Fibroblast of peridontal ligament (primary cell): Measurements from ENCODE around the gene NPSR1.
"Not testable (repeated sequence)": the region's sequence is repeated elsewhere in the genome, so short reads cannot be mapped to it uniquely, and the experiment has no call there.

Experiments used
- DNase-seq: peaks from one replicate; pipeline ENCODE4 v3.0.0-alpha.2; 2010; ENCODE audit errors: extremely low read depth

The NPSR1 gene

DNA sequence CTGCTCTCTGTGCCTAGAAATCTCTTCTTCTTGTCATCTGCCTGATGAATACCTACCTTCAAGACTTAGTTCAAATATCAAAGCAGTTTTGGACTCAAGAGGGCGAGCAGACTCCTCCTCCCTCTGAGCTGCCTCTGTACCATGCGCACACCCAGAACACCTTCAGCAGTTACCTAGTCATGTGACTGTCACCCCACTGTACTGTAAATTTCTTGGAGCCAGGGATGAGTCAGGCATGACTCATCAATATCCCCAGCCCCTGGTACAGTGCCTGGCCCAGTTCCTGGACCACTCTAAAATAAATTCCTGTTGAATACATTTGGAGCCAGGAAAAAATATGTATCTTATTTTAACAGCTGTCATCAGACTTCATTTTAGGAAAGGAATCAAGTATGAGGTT lies 212.0 kb downstream of the NPSR1 start:
- DNase-seq = not testable (repeated sequence)

DNA sequence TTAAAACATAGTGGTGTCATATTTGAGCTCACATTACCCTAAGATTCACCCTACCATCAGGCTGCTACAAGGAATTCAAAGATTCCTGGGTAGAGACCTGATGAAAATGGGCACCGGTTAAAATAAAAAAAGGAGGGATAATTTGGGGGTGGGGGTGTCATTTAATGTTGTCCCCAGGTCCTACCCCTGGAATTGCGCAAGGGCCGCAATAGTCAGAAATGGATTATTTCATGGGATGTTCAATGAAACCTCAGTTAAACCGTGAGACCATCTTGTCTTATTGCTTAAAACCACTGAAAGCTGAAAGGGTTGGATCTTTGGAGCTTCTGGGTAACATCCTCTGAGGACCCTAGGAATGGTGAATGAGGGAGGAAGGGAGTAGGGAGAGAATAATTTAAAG lies 216.3 kb downstream of the NPSR1 start:
- DNase-seq = not testable (repeated sequence)

DNA sequence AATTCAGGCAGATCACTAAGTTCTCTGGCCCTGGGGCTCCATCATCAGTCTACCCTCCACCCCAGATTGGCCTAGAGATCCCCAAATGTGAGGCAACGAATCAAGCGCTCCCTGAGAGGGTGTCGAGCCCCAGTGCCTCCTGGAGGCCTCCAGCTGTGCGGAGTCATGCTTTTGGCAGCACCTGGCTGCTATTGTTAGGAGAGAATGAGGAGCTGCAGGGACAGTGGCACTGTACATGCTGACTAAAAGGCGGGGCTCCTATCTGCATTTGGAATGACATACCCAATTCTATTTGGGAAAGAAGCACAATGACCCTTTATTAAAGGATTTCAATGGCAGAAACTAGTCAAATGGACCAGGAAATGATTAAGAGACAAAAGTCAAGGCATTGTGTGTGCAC lies 217.5 kb downstream of the NPSR1 start:
- no peak for DNase-seq

DNA sequence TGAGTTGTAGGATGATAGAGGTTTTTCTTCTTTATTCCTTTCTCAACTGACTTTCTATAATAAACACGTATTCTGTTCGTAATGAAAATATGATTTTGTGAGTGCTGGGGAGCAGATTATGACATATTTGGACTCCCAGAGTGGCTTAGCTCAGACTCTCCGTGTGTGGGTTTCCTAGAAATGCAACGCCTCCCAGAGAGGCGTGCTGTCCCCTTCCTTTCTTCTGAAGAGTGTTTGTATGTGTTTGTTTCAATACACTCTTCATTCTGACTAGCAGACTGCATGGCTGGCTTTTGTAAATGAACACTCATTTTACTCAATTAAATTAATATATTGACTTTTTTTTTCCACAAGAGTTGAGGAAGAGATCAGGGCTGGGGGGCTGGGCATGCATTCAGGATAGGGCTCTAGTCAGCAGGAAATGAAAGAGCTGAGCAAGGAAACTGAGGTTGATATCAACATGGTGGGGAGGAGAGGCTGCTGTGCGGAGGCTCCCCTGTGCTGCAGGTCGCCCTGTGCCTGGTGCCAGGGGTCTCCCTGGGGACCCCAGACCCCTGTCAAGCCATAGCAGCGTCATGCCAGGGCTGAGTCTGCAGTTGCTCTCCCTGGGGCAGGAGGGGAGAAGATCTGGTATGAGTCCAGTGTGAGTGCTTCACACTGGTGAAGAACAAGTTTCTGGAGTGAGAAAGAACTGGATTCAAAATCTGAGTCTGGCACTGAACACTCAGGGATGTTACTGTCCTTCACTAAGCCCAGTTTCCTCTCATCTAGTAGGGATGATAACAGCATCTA lies 221.1 kb downstream of the NPSR1 start:
- not testable (repeated sequence) for DNase-seq

DNA sequence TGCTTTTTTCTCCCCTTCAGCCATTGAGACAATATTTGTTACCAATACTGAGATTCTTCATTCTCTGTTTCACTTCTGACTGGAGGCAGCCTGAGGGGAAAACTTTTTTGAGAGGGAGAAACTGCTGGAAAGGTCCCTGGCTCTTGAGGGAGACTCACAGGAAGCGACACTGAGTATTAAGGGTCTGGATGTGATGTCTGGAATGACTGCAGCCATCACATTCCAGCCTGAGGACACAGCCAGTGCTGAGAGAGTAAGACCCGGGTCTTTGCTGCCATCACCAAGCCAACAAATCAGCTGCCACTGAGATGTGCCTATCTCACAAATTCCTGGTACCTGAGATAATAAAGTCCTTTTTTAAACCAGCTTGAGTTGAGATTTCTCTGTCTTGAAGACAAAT lies 221.9 kb downstream of the NPSR1 start:
- no peak for DNase-seq

DNA sequence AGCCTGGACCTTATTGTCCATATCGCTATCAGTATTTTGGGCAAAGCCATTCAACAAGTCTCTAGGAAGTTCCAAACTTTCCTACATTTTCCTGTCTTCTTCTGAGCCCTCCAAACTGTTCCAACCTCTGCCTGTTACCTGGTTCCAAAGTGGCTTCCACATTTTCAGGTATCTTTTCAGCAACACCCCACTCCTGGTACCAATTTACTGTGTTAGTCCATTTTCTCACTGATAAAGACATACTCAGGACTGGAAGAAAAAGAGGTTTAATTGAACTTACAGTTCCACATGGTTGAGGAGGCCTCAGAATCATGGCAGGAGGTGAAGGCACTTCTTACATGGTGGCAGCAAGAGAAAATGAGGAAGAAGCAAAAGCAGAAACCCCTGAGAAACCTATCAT lies 225.8 kb downstream of the NPSR1 start:
- not testable (repeated sequence) for DNase-seq

DNA sequence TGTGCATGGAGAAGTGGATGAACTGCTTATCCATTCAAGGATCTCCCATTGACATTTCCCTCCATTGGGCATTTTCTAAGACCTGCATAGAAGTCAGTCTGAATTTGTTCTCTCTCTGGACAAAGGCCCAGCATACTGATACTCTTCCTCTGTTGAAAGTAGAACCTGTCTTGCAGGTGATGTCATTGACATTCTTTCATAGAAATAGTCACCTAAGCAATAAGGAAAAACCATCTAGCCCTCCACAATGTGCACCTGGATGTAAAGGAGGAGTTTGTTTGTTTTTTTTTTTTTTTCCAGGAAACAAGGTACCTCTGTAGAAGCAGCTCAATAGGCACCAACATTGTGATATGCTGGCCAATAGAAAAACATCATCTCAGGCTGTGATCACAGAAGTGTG lies 228.8 kb downstream of the NPSR1 start:
- no peak for DNase-seq

DNA sequence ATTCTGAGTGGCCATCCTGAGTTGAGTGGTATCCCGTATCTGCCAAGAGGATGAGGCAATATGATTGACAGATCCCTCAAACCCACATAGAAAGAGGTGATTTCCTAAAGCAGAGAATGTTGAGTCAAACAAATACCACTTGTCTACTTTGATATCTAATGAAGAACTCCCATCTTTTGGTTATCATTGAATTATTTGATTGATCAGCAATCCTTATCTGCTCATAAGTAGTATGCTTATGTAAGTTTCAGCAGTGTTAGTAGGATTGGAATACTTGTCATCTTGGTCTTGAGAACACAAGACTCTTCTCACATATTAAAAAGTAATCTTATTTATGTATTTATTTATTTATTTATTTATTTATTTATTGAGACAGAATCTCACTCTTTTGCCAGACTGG lies 231.9 kb downstream of the NPSR1 start:
- DNase-seq = no peak

DNA sequence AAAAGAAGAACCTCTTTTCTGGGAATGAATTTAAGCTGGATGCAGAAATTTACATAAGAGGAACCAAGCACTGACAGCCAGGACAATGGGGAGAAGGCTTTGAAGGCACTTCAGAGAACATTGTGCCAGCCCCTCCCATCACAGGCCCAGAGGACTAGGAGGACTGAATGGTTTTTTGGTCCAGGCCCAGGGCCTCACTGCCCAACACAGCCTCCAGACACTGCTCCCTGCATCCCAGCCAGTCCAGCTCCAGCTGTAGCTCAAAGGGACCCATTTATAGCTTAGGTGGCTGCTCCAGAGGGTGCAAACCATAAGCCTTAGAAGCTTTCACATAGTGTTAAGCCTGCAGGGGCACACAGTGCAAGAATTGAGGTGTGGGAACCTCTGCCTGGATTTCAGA lies 237.2 kb downstream of the NPSR1 start:
- DNase-seq = no peak
